HG03108 (cell line): ENCODE results near the gene PIR.

Experiments used
- ATAC-seq: cut with Tn5 transposase; IDR thresholded peaks from one replicate; pipeline ENCODE4 v1.9.1; 2021; ENCODE audit warnings: moderate library complexity; ENCODE audit not compliant: unreplicated experiment

The PIR gene

GRCh38 chrX:15418707-15419181, 74.4 kb downstream of the PIR start:
- ATAC-seq = no peak

GRCh38 chrX:15418041-15418706, 75.0 kb downstream of the PIR start:
- no peak for ATAC-seq

DNA sequence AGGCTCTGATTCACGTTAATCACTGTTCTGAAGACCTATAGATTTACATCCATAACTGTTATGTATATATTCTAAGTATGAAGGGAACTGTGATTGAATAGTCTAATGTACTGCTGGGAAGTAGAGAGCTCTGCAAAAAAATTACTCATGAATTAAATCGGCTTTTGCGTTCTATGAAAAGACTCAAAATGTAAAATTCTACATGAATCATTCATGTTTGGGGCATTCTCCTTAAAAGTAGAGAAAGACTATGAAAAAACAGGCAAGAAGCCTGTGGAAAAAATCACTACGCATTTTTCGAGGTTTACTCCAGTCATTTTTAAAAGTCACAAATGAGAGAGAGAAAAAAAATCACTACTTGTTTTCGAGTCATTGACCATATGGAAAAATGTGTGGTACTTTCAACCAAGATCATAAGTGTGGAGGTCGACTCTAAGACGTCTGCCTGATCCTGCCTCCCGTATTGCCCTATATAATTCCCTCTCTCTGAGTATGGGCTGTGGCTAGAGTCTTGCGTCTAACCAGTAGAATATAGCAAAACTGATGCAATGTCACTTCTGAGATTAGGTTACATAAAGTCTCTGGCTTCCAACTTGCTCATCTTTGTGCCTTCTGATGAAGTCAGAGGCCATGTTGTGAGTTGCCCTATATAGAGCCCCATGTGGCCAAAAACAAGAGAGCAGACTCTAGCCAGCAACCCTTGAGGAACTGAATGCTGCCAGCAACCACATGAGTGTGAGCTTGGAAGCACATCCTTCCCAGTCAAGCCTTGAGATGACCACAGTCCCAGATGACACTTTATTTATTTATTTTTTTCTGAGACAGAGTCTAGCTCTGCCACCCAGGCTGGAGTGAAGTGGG, 76.8 kb downstream of the PIR start:
- no peak for ATAC-seq

DNA sequence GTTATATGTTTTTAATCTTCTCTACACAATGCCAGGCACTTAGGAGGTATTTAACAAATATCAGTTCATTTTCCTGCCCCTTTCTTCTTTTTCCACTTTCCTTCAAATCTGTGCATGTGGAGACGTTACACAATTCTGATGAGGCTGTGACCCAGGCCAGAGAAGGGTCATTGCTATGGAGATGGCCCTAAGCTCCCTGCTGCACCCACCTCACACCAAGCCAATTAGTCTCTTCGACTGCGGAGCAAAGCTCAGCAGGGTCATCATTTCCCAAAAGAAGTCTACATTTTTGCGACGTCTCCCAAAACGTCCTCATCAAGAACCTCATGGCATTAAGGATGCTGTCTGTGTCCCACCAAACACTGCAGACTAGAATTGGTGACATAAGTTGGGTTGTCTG, 80.0 kb downstream of the PIR start:
- no peak for ATAC-seq

DNA sequence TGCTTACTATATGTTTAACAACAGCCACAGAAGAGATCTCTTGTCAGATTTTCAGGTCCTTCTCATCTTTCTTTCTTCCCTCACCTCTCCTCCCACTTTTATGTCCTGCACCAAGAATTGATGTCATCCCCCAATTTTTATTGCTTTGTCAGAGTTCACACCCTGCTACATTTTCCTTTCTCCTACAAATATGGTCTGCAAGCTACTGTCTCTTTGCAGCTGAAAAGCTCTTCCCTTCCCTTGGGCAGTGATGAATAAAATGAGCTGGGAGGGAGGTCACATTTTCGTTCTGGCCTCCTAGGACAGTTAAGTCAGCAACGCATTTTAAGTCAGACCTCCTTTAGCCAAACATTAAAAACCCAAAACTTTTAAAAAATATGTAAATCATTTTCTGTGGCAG, 82.2 kb downstream of the PIR start:
- ATAC-seq = no peak

DNA sequence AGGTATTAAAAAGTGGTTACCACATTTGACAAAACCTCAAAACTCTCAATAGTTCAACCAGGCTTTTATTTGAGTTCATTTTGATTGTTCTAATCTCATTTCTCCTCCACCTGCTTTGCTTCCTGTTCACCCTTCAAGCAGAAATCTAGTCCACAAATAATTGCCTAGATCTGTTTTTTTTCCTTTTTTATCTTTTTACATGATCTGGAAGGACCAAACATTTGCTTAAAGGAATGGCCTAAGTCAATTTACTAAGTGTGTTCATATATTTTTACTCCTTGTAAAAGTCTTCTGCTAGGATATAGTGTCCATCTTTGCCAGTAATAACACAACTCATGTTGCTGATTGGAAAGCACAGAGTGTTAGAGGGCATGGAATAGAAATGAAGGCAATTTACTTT, 82.7 kb downstream of the PIR start:
- no peak for ATAC-seq

DNA sequence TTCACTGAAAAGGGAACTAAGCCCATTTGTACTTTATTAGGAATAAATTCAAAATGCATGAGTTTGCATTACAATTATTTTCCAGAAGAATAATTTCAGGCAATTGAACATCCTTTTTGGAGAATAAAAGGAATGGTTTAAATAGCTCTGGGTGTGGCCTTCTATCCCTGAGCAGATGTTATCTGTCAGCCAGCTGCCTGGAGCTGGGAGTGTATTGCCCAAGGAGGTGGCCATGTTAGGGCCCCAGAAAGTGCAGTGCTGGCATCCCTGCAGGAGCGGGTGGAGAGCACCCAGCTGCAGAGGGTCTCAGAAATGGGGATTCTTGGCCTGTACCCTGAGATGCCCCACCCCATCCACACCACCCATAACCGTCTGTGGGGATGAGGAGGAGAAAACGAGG, 87.3 kb downstream of the PIR start:
- no peak for ATAC-seq

- no peak for ATAC-seq
Observed at GRCh38 chrX:15404401-15405096, 88.6 kb downstream of the PIR start.

DNA sequence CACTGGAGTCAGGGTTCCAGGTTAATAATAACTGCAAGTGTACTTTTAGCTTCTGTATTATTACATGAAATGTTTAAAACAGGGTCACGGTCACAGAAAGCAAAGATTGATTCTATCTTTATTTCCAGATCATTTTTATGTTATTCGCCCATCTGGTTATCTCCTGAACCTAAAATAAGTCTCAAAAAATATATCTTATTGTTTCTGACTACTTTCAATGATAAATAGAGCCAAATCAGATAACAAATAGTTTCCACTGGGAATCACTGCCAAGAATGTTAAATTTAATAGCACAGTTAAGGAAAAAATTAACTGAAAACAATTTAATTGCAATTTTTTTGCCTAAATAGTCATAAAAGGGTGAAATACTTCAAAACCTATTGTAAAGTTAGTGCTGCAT, 91.8 kb downstream of the PIR start:
- no peak for ATAC-seq

- ATAC-seq = no peak
Observed at GRCh38 chrX:15399962-15400391, 93.2 kb downstream of the PIR start.

GRCh38 chrX:15398874-15399273, 94.3 kb downstream of the PIR start:
- ATAC-seq = no peak

- ATAC-seq = no peak
Observed at GRCh38 chrX:15395789-15396188, 97.3 kb downstream of the PIR start.

- ATAC-seq = no peak
Observed at GRCh38 chrX:15391850-15392249, 101.3 kb downstream of the PIR start.

DNA sequence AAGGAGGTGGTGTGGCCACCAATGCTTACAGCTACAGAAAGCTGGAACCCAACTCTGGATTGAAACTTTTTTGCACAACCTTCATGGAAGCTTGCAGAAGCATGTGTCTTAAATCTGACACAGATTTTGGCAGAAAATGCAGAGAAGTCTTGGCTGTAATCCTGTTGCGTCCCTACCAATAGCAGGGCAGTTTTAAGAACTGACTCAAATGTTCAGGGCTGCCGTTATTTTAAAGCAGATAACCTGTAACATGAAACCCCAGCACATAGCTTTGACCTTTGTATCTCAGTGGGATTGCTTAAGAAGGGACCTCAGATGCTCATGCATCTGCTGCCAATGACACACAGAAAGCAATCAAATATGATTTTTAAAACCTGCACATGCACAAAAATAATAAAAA, 108.8 kb downstream of the PIR start, which contains the start of gene VEGFD:
Gene VEGFD, minus strand, starts transcription at position 110 of the 400 bp plus-strand sequence. CDS start 467 bp downstream, outside the sequence.
- no peak for ATAC-seq

DNA sequence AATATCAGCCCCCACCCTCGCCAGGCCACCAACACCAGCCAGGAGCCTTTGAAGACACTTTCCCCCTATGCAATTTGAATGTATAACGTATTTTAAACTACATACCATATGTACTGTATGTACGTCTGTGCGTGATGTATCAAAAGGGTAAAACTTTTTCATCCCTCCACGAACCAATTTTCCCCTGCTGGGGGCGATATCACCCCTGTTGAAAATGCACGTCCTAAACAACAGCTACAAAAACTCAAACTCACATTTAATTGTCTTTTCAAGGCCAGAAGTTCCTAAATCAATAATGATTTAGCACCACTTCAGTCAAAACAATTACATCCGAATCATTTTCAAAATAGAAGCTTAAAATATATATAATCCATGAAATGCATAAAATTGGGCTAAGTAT, 110.3 kb downstream of the PIR start:
- no peak for ATAC-seq

- no peak for ATAC-seq
Observed at GRCh38 chrX:15376956-15377355, 116.2 kb downstream of the PIR start.

DNA sequence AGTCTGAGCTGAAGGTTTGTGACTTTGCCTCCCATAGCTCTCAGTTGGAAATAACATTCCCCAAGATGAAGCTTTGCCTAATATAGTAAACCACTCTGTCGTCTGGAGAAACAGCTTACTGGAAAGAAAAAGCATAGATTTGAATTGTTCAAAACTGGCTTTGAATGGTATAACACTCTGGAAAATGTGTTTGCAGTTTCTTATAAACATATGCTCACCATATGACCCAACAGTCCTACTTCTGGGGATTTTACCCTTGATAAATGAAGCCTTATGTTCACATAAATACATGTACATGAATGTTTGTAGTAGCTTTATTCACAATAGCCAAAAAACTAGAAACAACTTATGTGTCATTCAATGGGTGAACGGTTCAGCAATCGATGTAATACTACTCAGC, 119.2 kb downstream of the PIR start:
- ATAC-seq = no peak

DNA sequence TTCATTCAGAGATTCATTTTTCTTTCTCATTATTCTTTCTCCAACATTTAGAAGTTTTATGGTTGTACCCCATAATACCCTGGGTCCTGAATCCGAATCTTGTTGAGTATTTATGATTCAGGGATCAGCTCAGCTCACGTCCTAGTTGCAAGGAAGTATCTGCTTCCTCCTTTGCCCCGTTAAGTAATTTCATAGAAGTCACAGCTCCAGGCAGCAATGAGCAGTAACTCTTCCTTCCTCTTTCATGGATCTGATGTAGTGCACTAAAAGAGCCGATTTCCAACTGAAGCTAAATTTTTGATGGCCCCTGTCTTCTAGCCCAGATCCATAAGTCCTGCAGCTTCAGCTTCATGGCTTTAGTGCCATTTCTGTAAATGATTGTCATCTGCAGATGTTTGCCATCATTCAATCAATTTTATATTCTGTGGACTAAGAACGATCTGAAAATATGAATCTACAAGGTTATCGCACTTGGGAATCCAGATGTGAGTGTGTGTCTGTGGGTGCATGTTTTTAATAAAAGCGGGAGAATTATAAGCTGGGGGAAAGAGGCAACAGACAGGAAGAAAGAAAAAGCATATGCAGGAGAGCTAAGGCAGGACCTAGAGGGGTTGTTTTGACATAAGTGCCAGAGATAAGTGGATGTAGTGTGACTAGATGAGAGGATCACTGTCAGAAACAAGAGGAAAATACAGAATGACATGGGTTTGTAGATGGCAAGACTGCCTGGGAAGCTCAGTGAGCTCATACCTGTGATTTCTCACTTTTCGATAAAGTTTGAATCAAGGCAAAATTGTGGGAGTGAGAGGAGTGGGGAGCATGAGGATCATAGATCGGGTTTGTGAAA, 126.4 kb downstream of the PIR start:
- no peak for ATAC-seq

- no peak for ATAC-seq
Observed at GRCh38 chrX:15359701-15360100, 133.4 kb downstream of the PIR start.

- no peak for ATAC-seq
Observed at GRCh38 chrX:15358533-15358932, 134.6 kb downstream of the PIR start.

- ATAC-seq = no peak
Observed at GRCh38 chrX:15356444-15356843, 136.7 kb downstream of the PIR start.
